ENCODE results near the gene RDH13.
"Not testable (repeated sequence)": the region's sequence is repeated elsewhere in the genome, so short reads cannot be mapped to it uniquely, and the experiment has no call there.

RDH13 gene

DNA sequence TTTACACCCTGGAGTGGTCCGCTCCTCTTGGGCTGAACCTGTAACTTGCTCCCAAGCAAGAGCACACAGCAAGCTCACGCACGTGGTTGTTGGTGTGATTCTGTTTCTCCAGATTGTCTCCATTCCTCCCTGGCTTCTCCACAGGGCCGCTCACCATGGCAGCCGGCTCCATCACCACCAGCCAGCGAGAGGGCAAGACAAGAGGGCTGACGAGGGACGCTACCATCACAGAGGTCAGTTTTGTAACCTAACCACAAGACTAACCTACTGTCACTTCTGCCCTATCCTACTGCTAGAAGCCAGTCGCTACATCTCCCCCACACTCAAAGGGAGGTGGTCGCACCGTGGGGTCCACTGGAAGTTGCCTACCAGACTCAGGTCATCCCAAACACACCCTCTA, 20.3 kb downstream of the RDH13 start:
- DNase-seq, result no peak

DNA sequence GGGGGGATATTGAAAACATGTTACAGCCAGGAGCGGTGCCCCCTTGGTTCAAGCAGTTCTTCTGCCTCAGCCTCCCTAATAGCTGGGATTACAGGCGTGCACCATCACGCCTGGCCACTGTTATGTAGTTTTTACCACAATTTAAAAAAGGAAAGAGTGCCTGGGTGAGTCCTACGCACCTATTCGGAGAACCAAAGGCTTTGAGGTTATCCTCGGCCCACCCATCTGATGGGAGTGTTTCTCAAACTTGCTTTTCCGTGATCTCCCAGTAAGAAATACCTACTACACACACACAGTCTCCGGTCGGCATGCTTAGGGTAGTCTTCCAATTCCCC, 20.6 kb downstream of the RDH13 start:
- no peak for DNase-seq

GRCh38 chr19:55041627-55042343, 21.2 kb downstream of the RDH13 start:
- DNase-seq, result no peak

GRCh38 chr19:55041244-55041626, 21.7 kb downstream of the RDH13 start:
- no peak for DNase-seq

DNA sequence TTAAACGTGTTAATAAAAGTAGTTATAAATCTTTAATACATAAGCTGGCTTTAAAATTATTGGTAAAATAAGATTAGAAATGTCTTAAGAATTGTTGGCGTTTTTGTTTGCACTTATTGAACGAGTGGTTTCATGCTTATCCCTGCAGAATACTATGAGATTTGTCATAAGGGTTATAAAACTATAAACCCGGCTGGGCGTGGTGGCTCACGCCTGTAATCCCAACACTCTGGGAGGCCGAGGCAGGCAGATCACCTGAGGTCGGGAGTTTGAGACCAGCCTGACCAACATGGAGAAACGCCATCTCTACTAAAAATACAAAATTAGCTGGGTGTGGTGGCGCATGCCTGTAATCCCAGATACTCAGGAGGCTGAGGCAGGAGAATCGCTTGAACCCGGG, 22.3 kb downstream of the RDH13 start:
- not testable (repeated sequence) for DNase-seq

DNA sequence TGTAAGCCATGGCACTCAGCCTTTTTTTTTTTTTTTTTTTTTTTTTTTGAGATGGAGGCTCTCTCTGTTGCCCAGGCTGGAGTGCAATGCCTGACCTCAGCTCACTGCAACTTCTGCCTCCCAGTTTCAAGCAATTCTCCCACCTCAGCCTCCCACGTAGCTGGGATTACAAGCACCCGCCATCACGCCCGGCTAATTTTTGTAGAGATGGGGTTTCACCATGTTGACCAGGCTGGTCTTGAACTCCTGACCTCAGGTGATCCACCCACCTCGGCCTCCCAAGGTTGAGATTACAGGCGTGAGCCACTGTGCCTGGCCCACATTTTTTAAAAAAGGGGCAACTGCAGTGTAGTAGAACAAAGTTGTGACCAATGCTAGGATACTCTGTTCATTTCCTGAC, 25.3 kb downstream of the RDH13 start:
- not testable (repeated sequence) for DNase-seq

- DNase-seq, result no peak
These were observed 26.9 kb downstream of the RDH13 start for GRCh38 chr19:55036058-55036457.

- DNase-seq, result no peak
These were observed 28.2 kb downstream of the RDH13 start for GRCh38 chr19:55034751-55035150.

- not testable (repeated sequence) for DNase-seq
These were observed 29.8 kb downstream of the RDH13 start for GRCh38 chr19:55032976-55033643.

- DNase-seq, result no peak
These were observed 30.7 kb downstream of the RDH13 start for GRCh38 chr19:55032170-55032800.

DNA sequence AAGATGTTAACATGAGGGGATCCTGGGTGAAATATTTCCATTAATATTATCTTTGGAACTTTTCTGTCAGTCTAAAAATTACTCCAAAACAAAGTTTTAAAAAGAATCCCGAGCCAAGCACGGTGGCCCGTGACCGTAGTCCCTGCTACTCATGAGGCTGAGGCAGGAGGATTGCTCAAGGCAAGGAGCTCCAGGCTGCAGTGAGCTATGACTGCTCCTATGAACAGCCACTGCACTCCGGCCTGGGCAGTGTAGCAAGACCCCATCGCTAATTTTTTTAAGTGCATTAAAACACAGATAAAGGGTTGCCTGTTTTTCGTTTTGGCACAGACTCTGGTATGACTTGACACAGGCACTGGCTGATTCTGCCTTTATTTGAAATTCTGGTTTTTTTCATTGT, 31.8 kb downstream of the RDH13 start:
- no peak for DNase-seq

DNA sequence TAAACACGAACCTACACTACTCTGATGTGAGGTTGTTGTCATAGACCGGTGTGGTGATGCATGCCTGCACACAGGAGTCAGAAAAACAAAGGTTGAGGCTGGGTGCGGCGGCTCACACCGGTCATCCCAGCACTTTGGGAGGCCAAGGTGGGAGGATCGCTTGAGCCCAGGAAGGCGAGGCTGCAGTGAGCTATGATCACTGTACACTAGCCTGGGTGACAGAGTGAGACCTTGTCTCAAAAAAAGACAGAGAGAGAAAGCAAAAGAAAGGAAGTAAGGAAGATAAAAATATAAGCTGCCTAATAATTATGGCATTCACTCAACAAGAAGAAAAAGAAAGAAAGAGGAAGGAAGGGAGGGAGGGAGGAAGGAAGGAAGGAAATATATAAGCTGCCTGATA, 34.2 kb downstream of the RDH13 start:
- no peak for DNase-seq

DNA sequence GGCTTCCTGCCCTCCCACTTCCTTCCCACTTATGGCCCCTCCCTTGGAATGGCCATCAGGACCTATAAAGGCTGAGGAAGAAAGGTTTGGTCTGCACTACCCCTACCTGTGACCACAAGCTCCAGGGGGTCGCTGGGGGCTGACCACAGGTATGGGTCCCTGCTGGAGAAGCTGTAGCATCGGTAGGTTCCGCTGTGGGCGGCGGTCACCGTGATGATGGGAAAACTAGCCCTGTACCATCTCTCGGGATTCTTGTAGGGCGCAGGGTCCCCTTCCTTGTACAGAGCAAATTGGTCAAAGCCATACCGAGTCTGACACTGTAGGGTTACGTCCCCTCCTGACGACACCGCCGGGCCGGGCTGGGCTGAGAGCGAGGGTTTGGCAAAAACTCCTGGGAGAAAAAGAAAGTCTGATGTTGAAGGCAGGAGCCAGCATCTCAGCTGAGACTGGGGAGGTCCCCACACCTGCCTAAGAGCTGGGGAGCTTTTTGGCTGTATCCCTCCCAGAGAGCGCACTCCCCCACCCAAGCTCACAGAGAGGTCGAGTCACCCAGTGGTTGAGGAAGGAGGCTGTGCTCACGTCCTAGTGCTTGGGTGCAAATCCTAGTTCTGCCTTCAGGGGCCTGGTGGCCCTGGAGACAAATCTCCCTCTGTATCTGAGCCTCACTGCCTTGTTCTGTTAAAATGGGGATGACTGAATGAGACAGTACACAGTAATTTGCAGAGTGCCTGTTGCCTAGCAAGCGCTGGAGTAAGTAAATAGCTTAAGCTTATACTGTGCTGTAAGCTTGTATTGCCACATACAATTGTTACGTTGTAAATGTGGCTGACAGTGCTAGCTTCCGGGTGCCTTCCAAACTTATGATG, 35.2 kb downstream of the RDH13 start:
- no peak for DNase-seq

DNA sequence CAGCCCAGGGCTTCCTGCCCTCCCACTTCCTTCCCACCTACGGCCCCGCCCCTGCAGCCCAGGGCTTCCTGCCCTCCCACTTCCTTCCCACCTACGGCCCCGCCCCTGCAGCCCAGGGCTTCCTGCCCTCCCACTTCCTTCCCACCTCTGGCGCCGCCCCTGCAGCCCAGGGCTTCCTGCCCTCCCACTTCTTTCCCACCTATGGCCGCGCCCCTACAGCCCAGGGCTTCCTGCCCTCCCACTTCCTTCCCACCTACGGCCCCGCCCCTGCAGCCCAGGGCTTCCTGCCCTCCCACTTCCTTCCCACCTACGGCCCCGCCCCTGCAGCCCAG, 35.8 kb downstream of the RDH13 start:
- not testable (repeated sequence) for DNase-seq

DNA sequence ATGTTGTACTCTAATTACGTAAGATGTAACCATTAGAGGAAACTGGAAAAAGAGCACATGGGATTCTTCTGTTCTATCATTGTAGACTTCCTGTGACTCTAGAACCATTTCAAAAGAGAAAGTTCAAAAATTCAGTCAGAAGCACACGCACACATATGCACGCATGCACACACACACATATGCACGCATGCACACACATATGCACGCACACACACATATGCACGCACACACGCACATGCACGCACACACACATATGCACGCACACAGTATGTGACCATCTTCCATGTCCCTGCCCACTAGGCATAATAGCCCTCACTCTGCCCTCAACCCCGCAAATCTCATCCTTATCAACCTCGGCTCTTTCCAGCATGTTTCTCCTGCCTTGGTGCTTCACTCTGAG, 38.8 kb downstream of the RDH13 start:
- DNase-seq, result no peak

GRCh38 chr19:55020351-55020750, 42.6 kb downstream of the RDH13 start:
- DNase-seq, result not testable (repeated sequence)

DNA sequence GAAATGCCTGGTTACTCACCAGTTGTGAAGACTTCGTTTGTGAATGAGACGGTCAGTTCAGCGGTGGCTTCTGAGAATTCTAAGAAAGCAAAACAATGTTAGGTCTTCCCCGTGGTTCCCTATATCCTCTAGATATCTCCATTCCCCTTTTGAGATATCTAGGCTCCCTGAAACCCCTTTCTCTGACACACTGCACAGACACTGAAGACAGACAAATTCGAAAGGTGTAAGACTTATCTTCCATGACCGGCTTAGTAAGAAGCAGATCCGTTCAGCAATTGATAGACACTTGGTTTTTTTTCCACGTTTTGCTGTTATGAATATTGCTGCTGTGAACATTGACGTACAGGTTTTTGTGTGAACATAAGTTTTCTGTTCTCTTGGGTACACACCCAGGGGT, 44.3 kb downstream of the RDH13 start:
- DNase-seq, result no peak

DNA sequence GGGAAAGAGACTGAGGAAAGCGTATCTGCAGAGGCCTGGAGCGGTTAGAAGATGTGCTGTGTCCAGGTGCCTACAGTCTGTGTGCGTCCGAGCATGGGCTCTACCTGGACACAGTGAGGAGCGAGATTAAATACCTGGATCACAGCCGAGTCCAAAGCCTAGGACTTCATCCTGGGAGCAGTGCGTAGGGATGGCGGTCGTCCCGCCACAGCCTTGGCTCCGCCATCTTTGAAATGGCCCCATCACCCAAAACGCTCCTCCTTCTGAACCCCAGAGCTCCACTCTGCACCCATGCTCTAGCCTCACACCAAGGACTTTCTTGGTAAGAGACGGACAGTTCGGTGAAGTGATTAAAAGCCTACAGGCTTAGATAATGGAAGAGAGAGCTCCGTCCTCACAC, 44.7 kb downstream of the RDH13 start:
- DNase-seq, result no peak

GRCh38 chr19:55016017-55016416, 46.9 kb downstream of the RDH13 start:
- no peak for DNase-seq

- DNase-seq, result no peak
These were observed 47.8 kb downstream of the RDH13 start for GRCh38 chr19:55015126-55015525.

DNA sequence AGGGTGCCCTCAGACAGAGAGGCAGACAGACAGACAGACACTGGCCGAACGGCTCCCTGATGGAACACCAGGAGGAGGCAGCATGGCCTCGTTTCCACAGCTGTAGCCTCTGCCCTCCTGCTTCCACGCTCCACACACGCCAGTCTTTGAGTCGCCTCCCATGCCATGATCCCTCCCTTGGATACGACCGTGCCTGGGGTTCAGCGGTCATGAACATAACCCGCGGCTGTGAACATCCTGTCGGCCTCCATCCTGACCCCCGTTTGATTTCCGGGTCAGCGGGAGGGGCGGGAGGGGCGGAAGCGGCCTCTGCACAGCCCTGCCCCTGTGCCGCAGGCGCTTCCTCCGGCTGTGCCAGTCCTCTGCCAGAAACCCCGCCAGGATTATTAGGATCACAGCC, 48.2 kb downstream of the RDH13 start:
- DNase-seq, result no peak

- DNase-seq, result no peak
These were observed 49.4 kb downstream of the RDH13 start for GRCh38 chr19:55013596-55013995.

GRCh38 chr19:55012306-55012705, 50.6 kb downstream of the RDH13 start:
- no peak for DNase-seq

DNA sequence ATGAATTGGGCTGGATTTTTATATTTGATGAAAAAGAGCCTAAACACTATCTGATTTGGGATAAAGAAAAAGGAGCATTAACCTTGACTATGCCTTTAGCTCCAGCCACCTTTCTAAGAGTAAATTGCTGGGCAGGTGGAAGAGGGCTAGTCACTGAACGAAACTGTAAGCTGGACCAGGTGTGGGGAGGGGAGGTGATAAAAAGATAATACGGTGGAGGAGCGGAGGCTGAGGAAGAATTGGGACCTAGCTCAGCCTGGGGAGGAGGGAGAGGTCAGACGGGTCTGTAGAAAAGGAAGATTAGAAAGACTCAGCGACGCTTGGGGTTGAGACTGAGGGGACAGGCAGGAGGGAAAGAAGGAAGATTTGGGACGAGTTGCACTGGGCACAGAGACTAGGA, 52.4 kb downstream of the RDH13 start:
- not testable (repeated sequence) for DNase-seq

Measured in fibroblast of skin of right biceps (primary cell).